HG03039 (cell line): Measurements from ENCODE around the gene FBXO2.

Experiments
- ATAC-seq: cut with Tn5 transposase; IDR thresholded peaks from one replicate; pipeline ENCODE4 v1.9.1; 2021; ENCODE audit warnings: mild to moderate bottlenecking, moderate library complexity; ENCODE audit not compliant: unreplicated experiment

FBXO2 gene

DNA sequence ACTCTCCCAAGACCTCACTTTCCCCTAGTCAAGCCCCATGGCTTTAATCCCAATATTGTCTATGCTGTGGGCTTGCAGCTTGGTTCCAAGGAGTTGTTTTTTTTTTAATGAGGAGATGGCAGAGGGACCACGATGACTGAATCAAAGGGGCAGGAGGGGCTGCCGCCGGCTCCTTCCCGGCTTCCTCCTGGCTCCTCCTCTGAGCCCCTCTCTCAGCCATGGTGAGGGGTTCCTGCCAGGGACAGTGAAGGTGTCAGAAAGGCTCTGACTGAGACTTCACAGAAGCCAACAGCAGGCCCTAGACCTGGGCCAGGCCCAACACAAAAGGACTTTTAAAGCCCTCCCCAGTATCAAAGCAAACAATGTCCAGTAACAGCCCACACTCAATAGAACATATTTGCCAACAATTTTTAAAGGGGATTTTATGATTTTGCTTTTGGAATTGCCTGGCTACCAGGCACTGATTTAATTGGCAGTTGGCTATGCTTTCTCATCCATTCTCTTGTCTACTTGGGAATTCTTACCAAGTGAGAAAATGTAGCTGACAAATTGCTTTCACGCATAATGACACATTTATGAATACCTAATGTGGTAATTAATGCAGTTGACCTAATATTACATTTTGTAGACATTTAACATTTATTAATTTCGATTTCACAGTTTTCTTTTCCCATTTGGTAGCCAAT, 54.2 kb downstream of the FBXO2 start:
- ATAC-seq, result no peak

DNA sequence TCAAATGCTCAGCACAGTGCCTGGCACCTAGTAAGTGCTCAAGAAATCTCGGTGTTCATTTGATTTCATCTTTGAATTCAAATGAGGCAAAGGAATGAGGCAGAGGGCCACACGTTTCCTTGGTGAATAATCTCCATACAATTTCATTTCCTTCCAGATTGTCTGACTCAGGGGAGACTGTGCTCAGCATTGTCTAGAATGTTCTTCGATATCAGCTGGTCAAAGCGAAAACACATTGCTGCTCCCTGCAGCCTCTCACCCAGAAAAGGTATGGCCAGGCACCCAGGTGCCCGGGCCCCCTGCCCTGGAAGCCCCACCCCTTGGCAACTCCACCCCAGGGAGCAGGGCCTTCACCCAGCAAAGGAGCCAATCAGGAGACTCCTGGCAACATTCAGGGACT, 55.8 kb downstream of the FBXO2 start:
- no peak for ATAC-seq
